ENCODE data around the gene GFPT1.

GFPT1 gene

GRCh38 chr2:69316550-69316949 is 70.5 kb downstream of the GFPT1 start:
- H3K79me1 ChIP-seq (ENCODE audit: low read depth, low read length) = no peaks in the 10 kb centered on the region
- H3K4ac ChIP-seq (ENCODE audit: low read length) = no peak overlapping the region
- H3K4me2 ChIP-seq (ENCODE audit: insufficient read depth, low read length, poor library complexity, severe bottlenecking) = no peak overlapping the region
- H2AFZ ChIP-seq (ENCODE audit: low read length) = no peak overlapping the region
- H2BK15ac ChIP-seq (ENCODE audit: low read length) = no peak overlapping the region
- peaks cover 3 to 13% of the 10 kb centered on the region in 2 donors for H3K9me3 ChIP-seq (replicated peaks in 1 of 2; ENCODE audit: control insufficient read depth in 2 of 2, insufficient read depth in 1 of 2, low read depth in 1 of 2, low read length in 2 of 2)
- H3K14ac ChIP-seq (ENCODE audit: low read length) = no peak overlapping the region
- H2BK12ac ChIP-seq (ENCODE audit: low read length) = no peak overlapping the region
- no peak for DNase-seq (ENCODE audit: low spot score)
- no peak overlapping the region for H3K27ac ChIP-seq (replicated peaks; ENCODE audit: low read length)
- H2BK120ac ChIP-seq (ENCODE audit: low read depth, low read length) = no peak overlapping the region
- no peak overlapping the region for H3K23ac ChIP-seq (ENCODE audit: low read depth, low read length, poor library complexity)
- H4K91ac ChIP-seq (ENCODE audit: low read depth, low read length, poor library complexity) = no peak overlapping the region
- no peaks in the 10 kb centered on the region for H3K4me1 ChIP-seq (ENCODE audit: control insufficient read depth in 2 of 2, insufficient read depth in 1 of 2, low read depth in 1 of 2, low read length in 2 of 2)
- no peak overlapping the region for H3K9ac ChIP-seq (ENCODE audit: low read depth, low read length, poor library complexity)
- no peak overlapping the region for H3K18ac ChIP-seq (ENCODE audit: low read length)
- no peak overlapping the region for H2AK5ac ChIP-seq (ENCODE audit: low read depth, low read length)
- H3K4me3 ChIP-seq (ENCODE audit: low read length in 2 of 2) = no peak overlapping the region
- H3K27me3 ChIP-seq (ENCODE audit: control insufficient read depth in 3 of 3, insufficient read depth in 3 of 3, low read depth in 1 of 3, low read length in 3 of 3) = no peaks in the 10 kb centered on the region
- peaks cover 2 to 5% of the 10 kb centered on the region in 2 donors for H3K36me3 ChIP-seq (replicated peaks in 1 of 2; ENCODE audit: control insufficient read depth in 2 of 2, insufficient read depth in 2 of 2, low read length in 2 of 2)
- H4K8ac ChIP-seq (ENCODE audit: low read depth, low read length) = no peak overlapping the region
- H2BK5ac ChIP-seq (ENCODE audit: low read length) = no peak overlapping the region

GRCh38 chr2:69315160-69315761 is 71.8 kb downstream of the GFPT1 start:
- Histone ChIP-seq H2AK5ac (ENCODE audit: low read depth, low read length) (no peak overlapping the region), H2AFZ (ENCODE audit: low read length) (no peak overlapping the region), H3K18ac (ENCODE audit: low read length) (no peak overlapping the region), H3K4me3 (ENCODE audit: low read length in 2 of 2) (no peak overlapping the region), H4K8ac (ENCODE audit: low read depth, low read length) (no peak overlapping the region), H3K4me2 (ENCODE audit: insufficient read depth, low read length, poor library complexity, severe bottlenecking) (no peak overlapping the region), H3K4me1 (ENCODE audit: control insufficient read depth in 2 of 2, insufficient read depth in 1 of 2, low read depth in 1 of 2, low read length in 2 of 2) (peaks cover under 1% of the 10 kb centered on the region in 2 donors), H3K9ac (ENCODE audit: low read depth, low read length, poor library complexity) (no peak overlapping the region), H3K27me3 (ENCODE audit: control insufficient read depth in 3 of 3, insufficient read depth in 3 of 3, low read depth in 1 of 3, low read length in 3 of 3) (no peaks in the 10 kb centered on the region), H3K79me1 (ENCODE audit: low read depth, low read length) (no peaks in the 10 kb centered on the region), H3K23ac (ENCODE audit: low read depth, low read length, poor library complexity) (no peak overlapping the region), H2BK12ac (ENCODE audit: low read length) (no peak overlapping the region), H2BK15ac (ENCODE audit: low read length) (no peak overlapping the region), H3K27ac (replicated peaks; ENCODE audit: low read length) (no peak overlapping the region), H2BK120ac (ENCODE audit: low read depth, low read length) (no peak overlapping the region), H3K14ac (ENCODE audit: low read length) (no peak overlapping the region), H3K4ac (ENCODE audit: low read length) (no peak overlapping the region), H4K91ac (ENCODE audit: low read depth, low read length, poor library complexity) (no peak overlapping the region), H2BK5ac (ENCODE audit: low read length) (no peak overlapping the region), H3K9me3 (replicated peaks in 1 of 2; ENCODE audit: control insufficient read depth in 2 of 2, insufficient read depth in 1 of 2, low read depth in 1 of 2, low read length in 2 of 2) (peaks cover 3 to 13% of the 10 kb centered on the region in 2 donors), H3K36me3 (replicated peaks in 1 of 2; ENCODE audit: control insufficient read depth in 2 of 2, insufficient read depth in 2 of 2, low read length in 2 of 2) (peaks cover 2 to 5% of the 10 kb centered on the region in 2 donors)
- no peak for DNase-seq (ENCODE audit: low spot score)
- no CpG with 5 or more reads among the region's 4 CpGs for WGBS, 2 donors (ENCODE audit: extremely low coverage in 2 of 2, insufficient read length in 2 of 2, insufficient replicate concordance in 1 of 2)

- Histone ChIP-seq H3K79me1 (ENCODE audit: low read depth, low read length) (no peaks in the 10 kb centered on the region), H3K4ac (ENCODE audit: low read length) (no peak overlapping the region), H3K27ac (replicated peaks; ENCODE audit: low read length) (no peak overlapping the region), H2BK120ac (ENCODE audit: low read depth, low read length) (no peak overlapping the region), H3K4me1 (ENCODE audit: control insufficient read depth in 2 of 2, insufficient read depth in 1 of 2, low read depth in 1 of 2, low read length in 2 of 2) (peaks cover 6 to 10% of the 10 kb centered on the region in 2 donors), H3K4me2 (ENCODE audit: insufficient read depth, low read length, poor library complexity, severe bottlenecking) (no peak overlapping the region), H2AFZ (ENCODE audit: low read length) (no peak overlapping the region), H3K18ac (ENCODE audit: low read length) (no peak overlapping the region), H4K8ac (ENCODE audit: low read depth, low read length) (no peak overlapping the region), H3K9ac (ENCODE audit: low read depth, low read length, poor library complexity) (no peak overlapping the region), H2BK5ac (ENCODE audit: low read length) (no peak overlapping the region), H2BK12ac (ENCODE audit: low read length) (no peak overlapping the region), H3K27me3 (ENCODE audit: control insufficient read depth in 3 of 3, insufficient read depth in 3 of 3, low read depth in 1 of 3, low read length in 3 of 3) (peaks cover 0 to 13% (median 12%) of the 10 kb centered on the region in 3 experiments), H3K4me3 (ENCODE audit: low read length in 2 of 2) (no peak overlapping the region), H2BK15ac (ENCODE audit: low read length) (no peak overlapping the region), H2AK5ac (ENCODE audit: low read depth, low read length) (no peak overlapping the region), H3K23ac (ENCODE audit: low read depth, low read length, poor library complexity) (no peak overlapping the region), H3K9me3 (replicated peaks in 1 of 2; ENCODE audit: control insufficient read depth in 2 of 2, insufficient read depth in 1 of 2, low read depth in 1 of 2, low read length in 2 of 2) (peaks cover 2 to 3% of the 10 kb centered on the region in 2 donors), H4K91ac (ENCODE audit: low read depth, low read length, poor library complexity) (no peak overlapping the region), H3K36me3 (replicated peaks in 1 of 2; ENCODE audit: control insufficient read depth in 2 of 2, insufficient read depth in 2 of 2, low read length in 2 of 2) (no peaks in the 10 kb centered on the region), H3K14ac (ENCODE audit: low read length) (no peak overlapping the region)
- no peak for DNase-seq (ENCODE audit: low spot score)
- no CpG with 5 or more reads among the region's 2 CpGs for WGBS, 2 donors (ENCODE audit: extremely low coverage in 2 of 2, insufficient read length in 2 of 2, insufficient replicate concordance in 1 of 2)
These were observed 76.0 kb downstream of the GFPT1 start for GRCh38 chr2:69311024-69311416.

GRCh38 chr2:69310111-69311023 is 76.7 kb downstream of the GFPT1 start:
- H2BK5ac ChIP-seq (ENCODE audit: low read length) = no peak overlapping the region
- H3K27me3 ChIP-seq (ENCODE audit: control insufficient read depth in 3 of 3, insufficient read depth in 3 of 3, low read depth in 1 of 3, low read length in 3 of 3) = peaks cover 0 to 19% (median 18%) of the 10 kb centered on the region in 3 experiments
- H3K4me1 ChIP-seq (ENCODE audit: control insufficient read depth in 2 of 2, insufficient read depth in 1 of 2, low read depth in 1 of 2, low read length in 2 of 2) = peaks cover 6 to 10% of the 10 kb centered on the region in 2 donors
- no peaks in the 10 kb centered on the region for H3K36me3 ChIP-seq (replicated peaks in 1 of 2; ENCODE audit: control insufficient read depth in 2 of 2, insufficient read depth in 2 of 2, low read length in 2 of 2)
- WGBS, 2 donors (ENCODE audit: extremely low coverage in 2 of 2, insufficient read length in 2 of 2, insufficient replicate concordance in 1 of 2) = no CpG with 5 or more reads among the region's 19 CpGs
- H3K79me1 ChIP-seq (ENCODE audit: low read depth, low read length) = no peaks in the 10 kb centered on the region
- no peak overlapping the region for H2AK5ac ChIP-seq (ENCODE audit: low read depth, low read length)
- no peak overlapping the region for H2BK12ac ChIP-seq (ENCODE audit: low read length)
- H4K8ac ChIP-seq (ENCODE audit: low read depth, low read length) = no peak overlapping the region
- H3K14ac ChIP-seq (ENCODE audit: low read length) = peak overlapping the region; percentile 58
- peak overlapping the region; percentile 15 for H3K18ac ChIP-seq (ENCODE audit: low read length)
- H2BK120ac ChIP-seq (ENCODE audit: low read depth, low read length) = no peak overlapping the region
- H3K9ac ChIP-seq (ENCODE audit: low read depth, low read length, poor library complexity) = no peak overlapping the region
- no peak overlapping the region for H3K4me2 ChIP-seq (ENCODE audit: insufficient read depth, low read length, poor library complexity, severe bottlenecking)
- H2BK15ac ChIP-seq (ENCODE audit: low read length) = no peak overlapping the region
- H3K23ac ChIP-seq (ENCODE audit: low read depth, low read length, poor library complexity) = peak overlapping the region; percentile 58
- H3K27ac ChIP-seq (replicated peaks; ENCODE audit: low read length) = no peak overlapping the region
- DNase-seq (ENCODE audit: low spot score) = no peak
- H3K9me3 ChIP-seq (replicated peaks in 1 of 2; ENCODE audit: control insufficient read depth in 2 of 2, insufficient read depth in 1 of 2, low read depth in 1 of 2, low read length in 2 of 2) = peaks cover 0 to 3% of the 10 kb centered on the region in 2 donors
- H2AFZ ChIP-seq (ENCODE audit: low read length) = no peak overlapping the region
- H4K91ac ChIP-seq (ENCODE audit: low read depth, low read length, poor library complexity) = no peak overlapping the region
- H3K4ac ChIP-seq (ENCODE audit: low read length) = no peak overlapping the region
- H3K4me3 ChIP-seq (ENCODE audit: low read length in 2 of 2) = no peak overlapping the region
